Cardiac muscle cell (in vitro differentiated cells and primary cell): ENCODE results near the gene HLA-DPB1. TPM values are rescaled to one million over a fixed set of nuclear protein-coding genes. Genes with fewer than 3 reads are reported as not detected.
"Not testable (repeated sequence)": the region's sequence is repeated elsewhere in the genome, so short reads cannot be mapped to it uniquely, and the experiment has no call there.

ENCODE experiments used
- DNase-seq, 2 donors: peaks; one replicate each; pipeline versions ENCODE4 v3.0.0 to v3.0.0-alpha.2; 2010 to 2017; ENCODE audit warnings: low read depth in 1 of 2, low spot score in 1 of 2
- H3K27ac ChIP-seq: fragments of 200-600 bp; sonication (generic); 2 replicates; pipeline ENCODE4 v1.5.1; 2016
- H3K27me3 ChIP-seq: fragments of 200-600 bp; sonication (generic); 2 replicates; pipeline ENCODE4 v1.6.0; 2016; ENCODE audit warnings: control low read depth
- H3K36me3 ChIP-seq: fragments of 200-600 bp; sonication (generic); 2 replicates; pipeline ENCODE4 v1.5.1; 2016; ENCODE audit warnings: control low read depth
- H3K4me1 ChIP-seq: fragments of 200-600 bp; sonication (generic); 2 replicates; pipeline ENCODE4 v1.8.1; 2017; ENCODE audit warnings: low read depth, mild to moderate bottlenecking, mixed run types
- H3K4me3 ChIP-seq: fragments of 200-600 bp; sonication (generic); 2 replicates; pipeline ENCODE4 v1.5.1; 2016; ENCODE audit warnings: mild to moderate bottlenecking
- H3K9me3 ChIP-seq: fragments of 200-600 bp; sonication (generic); 2 replicates; pipeline ENCODE4 v1.5.1; 2017; ENCODE audit warnings: low read depth, mild to moderate bottlenecking, control low read depth
- CTCF ChIP-seq: IDR thresholded peaks from 2 replicates; pipeline ENCODE4 v1.5.1; 2012; ENCODE audit warnings: low read depth, mild to moderate bottlenecking, low read length
- polyA plus RNA-seq: library from polyadenylated mRNA; unstranded; fragments of >200 nt; fragmentation: Nextera tagmentation; extraction: Ambion mirVana; gene quantifications from 2 replicates; pipeline ENCODE4 v1.2.1, GENCODE V29; 2016
- total RNA-seq: library from RNA; depleted of rRNA; stranded (reverse); fragments of >200 nt; gene quantifications from 2 replicates; pipeline ENCODE4 v1.2.3, GENCODE V29; 2016

Gene HLA-DPB1
- total and polyA plus RNA-seq, 2 experiments from 2014 or later: 8.6 to 26.1 TPM

- DNase-seq: no peak
- Histone ChIP-seq H3K27me3 (no peaks in the 10 kb centered on the region), H3K4me3 (no peak overlapping the region), H3K9me3 (no peaks in the 10 kb centered on the region), H3K4me1 (no peaks in the 10 kb centered on the region), H3K36me3 (no peaks in the 10 kb centered on the region), H3K27ac (no peak overlapping the region)
- TF ChIP-seq CTCF: no peak
Observed at GRCh38 chr6:33093855-33094254, 18.1 kb downstream of the HLA-DPB1 start.

GRCh38 chr6:33095681-33096080, 19.9 kb downstream of the HLA-DPB1 start:
- no peak for DNase-seq
- no peaks in the 10 kb centered on the region for H3K36me3 ChIP-seq
- H3K27me3 ChIP-seq: no peaks in the 10 kb centered on the region
- H3K27ac ChIP-seq: no peak overlapping the region
- no peaks in the 10 kb centered on the region for H3K9me3 ChIP-seq
- TF ChIP-seq CTCF: no peak
- H3K4me1 ChIP-seq: no peaks in the 10 kb centered on the region
- no peak overlapping the region for H3K4me3 ChIP-seq

GRCh38 chr6:33101121-33101737, 25.4 kb downstream of the HLA-DPB1 start:
- H3K27me3 ChIP-seq, H3K36me3 ChIP-seq, H3K4me1 ChIP-seq, DNase-seq, H3K27ac ChIP-seq, H3K9me3 ChIP-seq, H3K4me3 ChIP-seq: not testable (repeated sequence)

- peaks cover 18% of the 10 kb centered on the region for H3K27me3 ChIP-seq
- H3K4me1 ChIP-seq: no peaks in the 10 kb centered on the region
- DNase-seq: no peak
- no peak for TF ChIP-seq CTCF
- no peak overlapping the region for H3K27ac ChIP-seq
- H3K9me3 ChIP-seq: no peaks in the 10 kb centered on the region
- H3K36me3 ChIP-seq: no peaks in the 10 kb centered on the region
- no peak overlapping the region for H3K4me3 ChIP-seq
Observed at GRCh38 chr6:33103776-33104175, 28.0 kb downstream of the HLA-DPB1 start.

- no peak for DNase-seq
- TF ChIP-seq CTCF: no peak
- peaks cover 26% of the 10 kb centered on the region for H3K27me3 ChIP-seq
- H3K4me3 ChIP-seq: no peak overlapping the region
- no peaks in the 10 kb centered on the region for H3K36me3 ChIP-seq
- no peaks in the 10 kb centered on the region for H3K9me3 ChIP-seq
- H3K27ac ChIP-seq: no peak overlapping the region
- H3K4me1 ChIP-seq: no peaks in the 10 kb centered on the region
Observed at GRCh38 chr6:33104887-33105286, 29.1 kb downstream of the HLA-DPB1 start.

- no peak overlapping the region for H3K4me3 ChIP-seq
- no peak for TF ChIP-seq CTCF
- no peaks in the 10 kb centered on the region for H3K9me3 ChIP-seq
- H3K27me3 ChIP-seq: peaks cover 30% of the 10 kb centered on the region
- DNase-seq: no peak
- no peak overlapping the region for H3K27ac ChIP-seq
- H3K4me1 ChIP-seq: no peaks in the 10 kb centered on the region
- H3K36me3 ChIP-seq: no peaks in the 10 kb centered on the region
Observed at GRCh38 chr6:33105386-33105785, 29.6 kb downstream of the HLA-DPB1 start.
